Measurements from ENCODE around the gene LGALS13. TPM values are rescaled to one million over a fixed set of nuclear protein-coding genes. Genes with fewer than 3 reads are reported as not detected.
A peak's percentile ranks its signal among the peaks of the same experiment; 100 is the strongest.
"Not testable (repeated sequence)": the region's sequence is repeated elsewhere in the genome, so short reads cannot be mapped to it uniquely, and the experiment has no call there.

LGALS13 gene
- polyA plus RNA-seq, 1 donor, result not detected

GRCh38 chr19:39617745-39618144, 15.4 kb downstream of the LGALS13 start:
- no peak for DNase-seq

GRCh38 chr19:39623946-39624345, 21.6 kb downstream of the LGALS13 start:
- DNase-seq, result no peak

- not testable (repeated sequence) for DNase-seq
Measured at GRCh38 chr19:39627631-39628030, 25.3 kb downstream of the LGALS13 start.

GRCh38 chr19:39631178-39631577, 28.9 kb downstream of the LGALS13 start:
- DNase-seq, result no peak

DNA sequence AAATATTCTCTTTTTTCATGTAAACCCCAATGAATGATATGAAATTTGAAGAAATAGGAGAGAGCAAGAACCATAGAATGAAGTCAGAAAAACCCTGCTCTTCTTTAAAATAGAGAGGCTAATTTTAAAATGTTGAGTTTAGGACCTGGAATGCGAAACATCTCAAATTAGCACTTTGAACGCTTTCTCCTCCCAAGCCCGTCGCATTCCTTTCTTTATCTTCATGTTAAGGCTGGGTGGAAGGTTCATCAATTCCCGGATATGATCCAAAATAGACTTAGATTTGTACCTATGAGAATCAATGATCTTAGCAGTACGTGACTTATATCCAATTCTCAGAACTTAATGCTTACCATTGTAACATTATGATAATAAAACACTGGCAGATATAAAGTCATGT, 29.3 kb downstream of the LGALS13 start:
- DNase-seq, result no peak

GRCh38 chr19:39637891-39638290, 35.6 kb downstream of the LGALS13 start:
- DNase-seq, result no peak

- no peak for DNase-seq
Measured at GRCh38 chr19:39641773-39642172, 39.4 kb downstream of the LGALS13 start.

- DNase-seq, result no peak
Measured at GRCh38 chr19:39643591-39643990, 41.3 kb downstream of the LGALS13 start.

GRCh38 chr19:39645800-39646411, 43.6 kb downstream of the LGALS13 start:
- DNase-seq, result peak; percentile 37

DNA sequence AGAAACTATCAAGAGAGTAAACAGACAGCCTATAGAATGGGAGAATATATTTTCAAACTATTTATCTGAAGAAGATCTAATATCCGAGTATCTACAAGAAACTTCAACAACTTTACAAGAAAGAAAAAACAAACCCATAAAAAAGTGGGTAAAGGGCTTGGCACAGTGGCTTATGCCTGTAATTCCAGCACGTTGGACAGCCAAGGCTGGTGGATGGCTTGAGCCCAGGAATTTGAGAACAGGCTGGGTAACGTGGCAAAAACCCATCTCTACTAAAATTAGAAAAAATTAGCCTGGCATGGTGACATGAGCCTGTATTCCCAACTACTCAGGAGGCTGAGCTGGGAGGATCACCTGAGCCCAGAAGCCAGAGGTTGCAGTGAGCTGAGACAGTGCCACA, 45.6 kb downstream of the LGALS13 start:
- DNase-seq, result no peak

GRCh38 chr19:39655613-39656012, 53.3 kb downstream of the LGALS13 start, which contains the start of gene LGALS16:
Gene LGALS16, plus strand, starts transcription at chr19:39655913. Its CDS starts 49 bp downstream, at chr19:39655962.
- no peak for DNase-seq

Other genes with a start within 250 kb of the LGALS13 start
- 69.4 TPM for gene PAF1, start 211.4 kb upstream of the LGALS13 start, polyA plus RNA-seq (ENCODE audit: insufficient read length)
- 36.3 TPM for gene MED29, start 211.1 kb upstream of the LGALS13 start, polyA plus RNA-seq (ENCODE audit: insufficient read length)
- gene ZFP36, start 195.7 kb upstream of the LGALS13 start, polyA plus RNA-seq (ENCODE audit: insufficient read length), result 31.9 TPM
- gene PLEKHG2, start 189.9 kb upstream of the LGALS13 start, polyA plus RNA-seq (ENCODE audit: insufficient read length), result 118 TPM
- gene RPS16, start 166.6 kb upstream of the LGALS13 start, polyA plus RNA-seq (ENCODE audit: insufficient read length), result 1,072 TPM
- 150 TPM for gene SUPT5H, start 156.9 kb upstream of the LGALS13 start, polyA plus RNA-seq (ENCODE audit: insufficient read length)
- gene TIMM50, start 121.7 kb upstream of the LGALS13 start, polyA plus RNA-seq (ENCODE audit: insufficient read length), result 91.5 TPM
- 0.70 TPM for gene DLL3, start 103.6 kb upstream of the LGALS13 start, polyA plus RNA-seq (ENCODE audit: insufficient read length)
- gene SELENOV, start 87.4 kb upstream of the LGALS13 start, polyA plus RNA-seq (ENCODE audit: insufficient read length), result 10.1 TPM
- 5.8 TPM for gene EID2B, start 69.7 kb upstream of the LGALS13 start, polyA plus RNA-seq (ENCODE audit: insufficient read length)
- gene EID2, start 62.4 kb upstream of the LGALS13 start, polyA plus RNA-seq (ENCODE audit: insufficient read length), result 21.3 TPM
- gene LGALS16, start 53.4 kb downstream of the LGALS13 start, polyA plus RNA-seq (ENCODE audit: insufficient read length), result not detected
- not detected for gene LGALS14, start 102.0 kb downstream of the LGALS13 start, polyA plus RNA-seq (ENCODE audit: insufficient read length)
- gene CLC, start 135.5 kb downstream of the LGALS13 start, polyA plus RNA-seq (ENCODE audit: insufficient read length), result 3.0 TPM
- not detected for gene LEUTX, start 176.3 kb downstream of the LGALS13 start, polyA plus RNA-seq (ENCODE audit: insufficient read length)
- 34.2 TPM for gene DYRK1B, start 231.6 kb downstream of the LGALS13 start, polyA plus RNA-seq (ENCODE audit: insufficient read length)
- 296 TPM for gene FBL, start 243.9 kb downstream of the LGALS13 start, polyA plus RNA-seq (ENCODE audit: insufficient read length)